Measurements from ENCODE around the gene D2HGDH. TPM values are rescaled to one million over a fixed set of nuclear protein-coding genes. Genes with fewer than 3 reads are reported as not detected.
"Not testable (repeated sequence)": the region's sequence is repeated elsewhere in the genome, so short reads cannot be mapped to it uniquely, and the experiment has no call there.

The D2HGDH gene
- total RNA-seq, 1 donor from 2014 or later, result 13.9 TPM

- peak overlapping the region; percentile 13 for H3K4me3 ChIP-seq (ENCODE audit: low read depth, low read length)
- DNase-seq (ENCODE audit: low read depth), result no peak
- TF ChIP-seq CTCF (conservative IDR thresholded peaks at IDR 0.05; ENCODE audit: low read depth, low read length), result no peak
Measured at GRCh38 chr2:241803387-241804325, 69.2 kb downstream of the D2HGDH start.

- DNase-seq (ENCODE audit: low read depth), result no peak
- no peak overlapping the region for H3K4me3 ChIP-seq (ENCODE audit: low read depth, low read length)
- no peak for TF ChIP-seq CTCF (conservative IDR thresholded peaks at IDR 0.05; ENCODE audit: low read depth, low read length)
Measured at GRCh38 chr2:241804326-241805229, 70.1 kb downstream of the D2HGDH start.

GRCh38 chr2:241806217-241806616 lies 71.8 kb downstream of the D2HGDH start:
- DNase-seq (ENCODE audit: low read depth); H3K4me3 ChIP-seq (ENCODE audit: low read depth, low read length): not testable (repeated sequence)

GRCh38 chr2:241808051-241808720 lies 73.8 kb downstream of the D2HGDH start:
- DNase-seq (ENCODE audit: low read depth), result no peak
- H3K4me3 ChIP-seq (ENCODE audit: low read depth, low read length), result no peak overlapping the region
- TF ChIP-seq CTCF (conservative IDR thresholded peaks at IDR 0.05; ENCODE audit: low read depth, low read length), result no peak

GRCh38 chr2:241808721-241809382 lies 74.4 kb downstream of the D2HGDH start, which contains the start of gene NEU4:
NEU4 (plus strand) TSS chr2:241809193; CDS start chr2:241814485, 5,292 bp downstream.
- DNase-seq (ENCODE audit: low read depth), result no peak
- no peak within 1 kb of the TSS for H3K4me3 ChIP-seq (ENCODE audit: low read depth, low read length)
- TF ChIP-seq CTCF (conservative IDR thresholded peaks at IDR 0.05; ENCODE audit: low read depth, low read length), result no peak

GRCh38 chr2:241809383-241810306 lies 75.2 kb downstream of the D2HGDH start:
- no peak overlapping the region for H3K4me3 ChIP-seq (ENCODE audit: low read depth, low read length)

More at GRCh38 chr2:241809383-241810306, 75.2 kb downstream of the D2HGDH start:
- TF ChIP-seq CTCF (conservative IDR thresholded peaks at IDR 0.05; ENCODE audit: low read depth, low read length), result no peak
- no peak for DNase-seq (ENCODE audit: low read depth)
